ENCODE data around the gene ITPR3. TPM values are rescaled to one million over a fixed set of nuclear protein-coding genes. Genes with fewer than 3 reads are reported as not detected.

Gene ITPR3
- total RNA-seq, 3 donors from 2014 or later: 60.2 to 111 (median 103) TPM

GRCh38 chr6:33744001-33744848 is 123.1 kb downstream of the ITPR3 start:
- Histone ChIP-seq H3K4me3 (no peak overlapping the region), H3K4me1 (ENCODE audit: low read depth) (peaks cover 17% of the 10 kb centered on the region), H3K9me3 (no peaks in the 10 kb centered on the region), H3K36me3 (ENCODE audit: low read depth) (no peaks in the 10 kb centered on the region)
- DNase-seq: peak; percentile 74 to 91 (median 83)
- peak; percentile 83 for ATAC-seq
- intact Hi-C loops (cut with DNase I, micrococcal nuclease): no loop called here
- TF ChIP-seq CTCF (IDR thresholded peaks at IDR 0.05): peak; percentile 77

- Histone ChIP-seq H3K4me3 (no peak overlapping the region), H3K36me3 (ENCODE audit: low read depth) (no peaks in the 10 kb centered on the region), H3K9me3 (no peaks in the 10 kb centered on the region), H3K4me1 (ENCODE audit: low read depth) (peaks cover 17% of the 10 kb centered on the region)
- intact Hi-C loops (cut with DNase I, micrococcal nuclease): no loop called here
- peak; percentile 76 to 82 (median 80) for DNase-seq
- ATAC-seq: peak; percentile 86
- TF ChIP-seq CTCF (IDR thresholded peaks at IDR 0.05): no peak
These were observed 123.9 kb downstream of the ITPR3 start for GRCh38 chr6:33744895-33745546.

GRCh38 chr6:33745548-33745947 is 124.4 kb downstream of the ITPR3 start:
- H3K4me3 ChIP-seq: no peak overlapping the region
- no peaks in the 10 kb centered on the region for H3K9me3 ChIP-seq
- intact Hi-C loops (cut with DNase I, micrococcal nuclease): no loop called here
- H3K36me3 ChIP-seq (ENCODE audit: low read depth): no peaks in the 10 kb centered on the region
- H3K4me1 ChIP-seq (ENCODE audit: low read depth): peaks cover 17% of the 10 kb centered on the region
- no peak for TF ChIP-seq CTCF (IDR thresholded peaks at IDR 0.05)
- ATAC-seq: no peak
- DNase-seq: no peak

Small RNAs within 50 kb of the gene (microRNA-seq; reads per million reads assigned to microRNA genes)
- 10.7 reads per million, percentile 34 among the genes with 10 or more reads in this experiment for gene MIR3934

Other genes with a start within 250 kb of the ITPR3 start
- 10 to 100 TPM in 1 of 3 donors, 1 to 10 TPM in 2; 3.5 to 21.1 (median 6.3) TPM for gene KIFC1, start 229.5 kb upstream of the ITPR3 start, total RNA-seq
- 10 to 100 TPM; 29.9 to 96.5 (median 38.1) TPM for gene PHF1, start 210.3 kb upstream of the ITPR3 start, total RNA-seq
- gene CUTA, start 203.2 kb upstream of the ITPR3 start, total RNA-seq: 100 to 1,000 TPM; 146 to 163 (median 151) TPM
- gene SYNGAP1, start 201.3 kb upstream of the ITPR3 start, total RNA-seq: 10 to 100 TPM in 1 of 3 donors, 1 to 10 TPM in 2; 8.1 to 39.8 (median 8.8) TPM
- gene ZBTB9, start 166.7 kb upstream of the ITPR3 start, total RNA-seq: 1 to 10 TPM; 4.3 to 5.8 (median 4.5) TPM
- 10 to 100 TPM; 57.1 to 97.9 (median 90.5) TPM for gene BAK1, start 41.0 kb upstream of the ITPR3 start, total RNA-seq
- 10 to 100 TPM; 41.8 to 48.6 (median 45.7) TPM for gene UQCC2, start 90.4 kb downstream of the ITPR3 start, total RNA-seq
- 1 to 10 TPM in 1 of 3 donors, under 1 TPM in 2; 0.67 to 6.8 (median 0.96) TPM for gene IP6K3, start 125.6 kb downstream of the ITPR3 start, total RNA-seq
- 10 to 100 TPM; 57.2 to 73.6 (median 59.6) TPM for gene LEMD2, start 167.8 kb downstream of the ITPR3 start, total RNA-seq
- not detected for gene MLN, start 182.7 kb downstream of the ITPR3 start, total RNA-seq

Data from mucosa of descending colon (tissue), 3 donors.